K562 (cell line): ENCODE data around the gene ARID4B.

Source experiments
- CTCF ChIP-seq, 3 experiments: IDR thresholded peaks in 2 of 3; conservative IDR thresholded peaks in 1 of 3; 2 replicates each; pipeline ENCODE4 v1.5.1; 2011 to 2012; ENCODE audit warnings: low read length in 3 of 3, mild to moderate bottlenecking in 3 of 3, control low read depth in 2 of 3, improper control_type of control experiment in 1 of 3, inconsistent platforms in 1 of 3, low read depth in 1 of 3, mixed read lengths in 1 of 3, moderate library complexity in 1 of 3; ENCODE audit not compliant: insufficient read depth in 2 of 3
- GATA2 ChIP-seq: sonication (generic); formaldehyde crosslinking; IDR thresholded peaks from 2 replicates; pipeline ENCODE4 v1.4.0; 2020; ENCODE audit warnings: mild to moderate bottlenecking, missing genetic modification reagents
- SAP30 ChIP-seq: fragments of 200-600 bp; sonication (generic); IDR thresholded peaks from 2 replicates; pipeline ENCODE4 v1.6.1; 2012; ENCODE audit warnings: borderline replicate concordance, low read depth, mild to moderate bottlenecking, moderate library complexity, low read length, control low read depth, inconsistent platforms; ENCODE audit not compliant: insufficient read depth, poor library complexity, severe bottlenecking
- ZBTB49 ChIP-seq: sonication (generic); formaldehyde crosslinking; IDR thresholded peaks from 2 replicates; pipeline ENCODE4 v1.8.0; 2022; ENCODE audit warnings: missing genetic modification reagents, mild to moderate bottlenecking, borderline replicate concordance
- ZNF408 ChIP-seq: fragments of 250-450 bp; sonication (Bioruptor Pico); IDR thresholded peaks from 2 replicates; pipeline ENCODE4 v1.4.0; 2020; ENCODE audit warnings: low read depth, mild to moderate bottlenecking, moderate library complexity

GRCh38 chr1:235266967-235267366 lies 61.0 kb downstream of the ARID4B start:
- TF ChIP-seq GATA2, result no peak
- no peak for TF ChIP-seq ZNF408 (CRISPR knock-in tag)
- TF ChIP-seq SAP30, result no peak
- TF ChIP-seq CTCF (IDR thresholded peaks at IDR 0.05 in 2 of 3, conservative IDR thresholded peaks at IDR 0.05 in 1 of 3; ENCODE audit: insufficient read depth in 2 of 3, low read depth in 1 of 3, low read length in 3 of 3), result no peak
- TF ChIP-seq ZBTB49, result no peak
